Gastrocnemius medialis (tissue), 4 donors: ENCODE measurements around the gene SLC2A5.

Experiments used
- POLR2A ChIP-seq, 2 donors: fragments of 450-650 bp; IDR thresholded peaks; one replicate each; pipeline ENCODE4 v1.6.1; 2017; ENCODE audit warnings: antibody characterized with exemption in 2 of 2, mild to moderate bottlenecking in 2 of 2, moderate library complexity in 2 of 2
- TF ChIP-seq, protein P1 (sequence below), 5 experiments: fragments of 450-650 bp in 3 of 5; fragments of 200-600 bp in 2 of 5; sonication (generic) in 2 of 5; IDR thresholded peaks in 4 of 5; conservative IDR thresholded peaks in 1 of 5; 1 replicate in 4 of 5; 2 replicates in 1 of 5; pipeline ENCODE4 v1.5.1; 2016 to 2019; ENCODE audit warnings: antibody characterized with exemption in 5 of 5, mild to moderate bottlenecking in 3 of 5, moderate library complexity in 3 of 5

DNA sequence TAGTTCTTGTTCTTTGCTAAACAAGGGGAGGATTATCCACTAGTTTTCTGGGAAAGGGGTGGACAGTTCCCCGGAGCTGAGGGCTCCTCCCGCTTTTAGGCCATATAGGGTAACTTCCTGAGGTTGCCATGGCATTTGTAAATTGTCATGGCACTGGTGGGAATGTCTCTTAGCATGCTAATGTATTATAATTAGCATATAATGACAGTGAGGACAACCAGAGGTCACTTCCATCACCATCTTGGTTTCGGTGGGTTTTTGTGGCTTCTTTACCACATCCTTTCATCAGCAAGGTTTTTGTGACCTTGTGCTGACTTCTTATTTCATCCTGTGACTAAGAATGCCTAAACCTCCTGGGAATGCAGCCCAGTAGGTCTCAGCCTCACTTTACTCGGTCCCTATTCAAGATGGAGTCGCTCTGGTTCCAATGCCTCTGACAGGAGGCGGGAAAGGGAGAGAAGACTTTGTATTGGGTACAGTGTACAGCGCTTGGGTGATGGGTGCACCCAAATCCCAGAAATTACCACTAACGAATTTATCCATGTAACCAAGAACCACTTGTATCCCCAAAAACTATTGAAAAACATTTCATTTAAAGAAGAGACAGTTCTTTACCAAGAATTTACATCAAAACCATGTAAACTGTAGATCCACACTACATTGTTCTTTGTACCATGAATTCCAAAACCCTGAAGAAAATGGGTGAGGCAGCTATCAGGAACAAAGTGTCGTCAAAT, 8.7 kb upstream of the SLC2A5 start:
- TF ChIP-seq, protein P1, sequence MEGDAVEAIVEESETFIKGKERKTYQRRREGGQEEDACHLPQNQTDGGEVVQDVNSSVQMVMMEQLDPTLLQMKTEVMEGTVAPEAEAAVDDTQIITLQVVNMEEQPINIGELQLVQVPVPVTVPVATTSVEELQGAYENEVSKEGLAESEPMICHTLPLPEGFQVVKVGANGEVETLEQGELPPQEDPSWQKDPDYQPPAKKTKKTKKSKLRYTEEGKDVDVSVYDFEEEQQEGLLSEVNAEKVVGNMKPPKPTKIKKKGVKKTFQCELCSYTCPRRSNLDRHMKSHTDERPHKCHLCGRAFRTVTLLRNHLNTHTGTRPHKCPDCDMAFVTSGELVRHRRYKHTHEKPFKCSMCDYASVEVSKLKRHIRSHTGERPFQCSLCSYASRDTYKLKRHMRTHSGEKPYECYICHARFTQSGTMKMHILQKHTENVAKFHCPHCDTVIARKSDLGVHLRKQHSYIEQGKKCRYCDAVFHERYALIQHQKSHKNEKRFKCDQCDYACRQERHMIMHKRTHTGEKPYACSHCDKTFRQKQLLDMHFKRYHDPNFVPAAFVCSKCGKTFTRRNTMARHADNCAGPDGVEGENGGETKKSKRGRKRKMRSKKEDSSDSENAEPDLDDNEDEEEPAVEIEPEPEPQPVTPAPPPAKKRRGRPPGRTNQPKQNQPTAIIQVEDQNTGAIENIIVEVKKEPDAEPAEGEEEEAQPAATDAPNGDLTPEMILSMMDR (IDR thresholded peaks at IDR 0.05 in 4 of 5, conservative IDR thresholded peaks at IDR 0.05 in 1 of 5) = no peak
- no peak for TF ChIP-seq POLR2A (IDR thresholded peaks at IDR 0.05)
